Inferior parietal cortex (tissue), 1 donor: ENCODE results near the gene HNF1A.
A peak's percentile ranks its signal among the peaks of the same experiment; 100 is the strongest.
"Not testable (repeated sequence)": the region's sequence is repeated elsewhere in the genome, so short reads cannot be mapped to it uniquely, and the experiment has no call there.

ENCODE experiments used
- DNase-seq: peaks from one replicate; pipeline ENCODE4 v3.0.0-alpha.2; 2016; ENCODE audit errors: extremely low spot score

Gene HNF1A

GRCh38 chr12:121011820-121012219, 33.5 kb downstream of the HNF1A start:
- no peak for DNase-seq

DNA sequence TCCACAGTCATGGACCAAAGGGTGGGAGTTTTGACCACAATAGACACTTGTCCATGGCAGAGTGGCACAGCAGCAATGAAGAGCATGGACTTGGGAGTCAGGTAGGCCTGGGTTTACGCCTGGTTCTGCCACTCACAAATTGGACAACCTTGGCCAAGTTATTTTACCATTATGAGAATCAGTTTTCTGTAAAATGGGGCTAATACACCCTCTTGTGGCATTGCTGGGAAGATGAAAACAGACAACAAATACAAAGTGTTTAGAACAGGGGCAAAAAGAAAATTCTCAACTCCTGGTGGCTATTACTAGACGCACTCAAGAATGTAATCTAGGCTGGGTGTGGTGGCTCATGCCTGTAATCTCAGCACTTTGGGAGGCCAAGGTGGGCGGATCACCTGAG, 35.4 kb downstream of the HNF1A start:
- DNase-seq, result no peak

- peak; percentile 99 for DNase-seq
These were observed 37.8 kb downstream of the HNF1A start, which contains the start of gene C12orf43 for GRCh38 chr12:121015825-121016766. Gene C12orf43, minus strand, starts transcription at chr12:121016487. Its CDS starts 13 bp downstream, at chr12:121016474.

DNA sequence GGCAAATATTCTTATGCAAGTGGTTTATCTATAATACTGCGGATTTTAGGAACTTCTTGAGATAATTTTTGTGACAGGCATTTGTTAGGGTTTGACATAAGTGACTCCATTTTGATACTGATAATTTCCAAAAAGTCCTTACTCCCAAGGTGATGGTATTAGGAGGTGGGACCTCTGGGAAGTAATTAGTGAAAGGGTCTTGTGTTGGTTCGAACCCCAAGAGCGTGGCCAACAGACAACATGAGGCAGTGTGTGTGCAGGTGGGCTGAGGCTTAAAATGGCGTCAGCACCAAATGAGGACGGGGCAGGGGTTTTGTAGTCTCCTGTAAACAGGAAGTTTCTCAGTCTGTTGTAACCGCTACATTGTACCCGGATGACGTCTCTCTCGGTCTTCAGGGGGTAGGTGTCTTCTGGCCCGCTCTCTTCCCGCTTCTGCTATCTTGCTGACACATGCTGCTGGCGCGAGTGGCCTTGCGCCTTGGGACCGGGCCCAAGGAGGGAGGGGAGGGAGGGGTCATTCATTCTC, 39.7 kb downstream of the HNF1A start:
- no peak for DNase-seq

DNA sequence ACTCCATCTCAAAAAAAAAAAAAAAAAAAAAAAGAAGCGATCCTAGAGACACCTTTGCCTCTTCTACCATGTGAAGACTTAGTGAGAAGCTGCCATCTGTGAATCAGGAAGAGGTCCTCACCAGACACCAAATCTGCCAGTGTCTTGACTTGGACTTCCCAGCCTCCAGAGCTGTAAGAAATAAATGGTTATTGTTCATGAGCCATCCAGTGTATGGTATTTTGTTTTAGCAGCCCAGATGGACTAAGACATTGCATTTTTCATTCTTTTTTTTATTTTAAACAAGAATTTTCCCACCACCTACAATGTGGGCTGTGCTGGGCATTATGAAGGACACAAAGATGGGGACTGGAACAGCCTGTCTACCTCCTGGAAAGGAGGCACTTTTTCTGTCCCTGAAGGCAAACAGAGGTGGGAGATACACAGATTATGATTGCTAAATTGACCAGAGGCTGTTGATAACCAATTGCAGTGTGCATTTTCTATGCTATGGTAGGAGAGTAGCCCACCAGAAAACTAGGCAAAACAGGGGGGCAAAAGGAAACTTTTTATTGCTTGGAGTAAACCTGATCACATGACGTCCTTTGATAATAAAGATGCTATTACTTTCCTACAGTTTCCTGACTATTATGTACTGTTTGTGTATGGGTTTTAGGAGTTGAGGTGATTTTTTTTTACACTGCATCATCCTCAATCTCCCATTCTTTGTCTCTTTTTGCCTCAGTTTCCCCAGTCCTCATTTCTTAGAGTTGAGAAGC, 40.7 kb downstream of the HNF1A start:
- DNase-seq, result no peak

GRCh38 chr12:121021754-121022153, 43.4 kb downstream of the HNF1A start:
- no peak for DNase-seq

DNA sequence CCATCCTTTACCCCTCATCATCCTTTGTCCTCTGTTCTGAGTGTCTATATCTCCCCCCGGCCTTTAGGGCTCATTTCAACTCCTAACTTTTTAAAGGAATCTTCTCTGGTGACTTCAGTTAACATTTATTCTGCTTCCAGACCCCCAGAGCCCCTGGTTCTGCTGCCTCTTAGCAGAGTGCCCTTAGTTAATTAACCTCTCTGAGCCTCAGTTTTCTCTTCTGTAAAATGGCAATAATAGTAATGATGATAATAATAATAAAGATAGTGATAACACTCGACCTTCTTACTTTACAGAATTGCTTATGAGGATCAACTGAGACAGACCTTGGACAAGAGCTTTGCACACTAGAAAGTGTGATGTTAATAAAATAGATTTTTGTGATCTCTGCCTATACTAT, 44.4 kb downstream of the HNF1A start:
- no peak for DNase-seq

- DNase-seq, result no peak
These were observed 45.5 kb downstream of the HNF1A start for GRCh38 chr12:121023799-121024198.

DNA sequence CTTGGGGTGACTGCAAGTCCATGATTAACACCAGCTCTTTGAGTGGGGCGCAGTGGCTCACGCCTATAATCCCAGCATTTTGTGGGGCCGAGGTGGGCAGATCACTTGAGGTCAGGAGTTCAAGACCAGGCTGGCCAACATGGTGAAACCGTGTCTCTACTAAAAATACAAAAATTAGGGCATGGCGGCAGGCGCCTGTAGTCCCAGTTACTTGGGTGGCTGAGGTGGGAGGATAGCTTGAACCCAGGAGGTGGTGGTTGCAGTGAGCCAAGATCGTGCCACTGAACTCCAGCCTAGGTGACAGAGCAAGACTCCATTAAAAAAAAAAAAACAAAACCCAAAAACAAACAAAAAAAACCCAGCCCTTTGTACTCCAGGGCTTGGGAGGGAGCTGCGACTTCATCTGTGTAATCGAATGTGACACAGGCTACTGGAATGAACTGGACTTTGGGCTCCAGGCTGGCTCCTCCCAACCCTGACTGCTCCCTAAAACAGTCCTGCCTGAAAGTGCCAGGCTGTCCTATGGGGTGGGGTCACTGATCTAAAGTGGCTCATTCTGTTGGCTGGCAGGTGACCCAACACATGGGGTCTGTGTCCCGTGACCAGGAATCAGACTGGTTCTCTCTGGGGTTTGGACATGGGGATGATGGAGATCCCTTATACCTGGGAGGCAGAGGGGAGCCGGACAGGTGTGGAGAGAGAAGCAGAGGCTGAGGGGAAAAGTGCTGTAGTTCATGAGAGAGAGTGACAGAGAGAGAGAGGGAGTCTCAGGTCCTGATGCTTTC, 47.3 kb downstream of the HNF1A start:
- no peak for DNase-seq

DNA sequence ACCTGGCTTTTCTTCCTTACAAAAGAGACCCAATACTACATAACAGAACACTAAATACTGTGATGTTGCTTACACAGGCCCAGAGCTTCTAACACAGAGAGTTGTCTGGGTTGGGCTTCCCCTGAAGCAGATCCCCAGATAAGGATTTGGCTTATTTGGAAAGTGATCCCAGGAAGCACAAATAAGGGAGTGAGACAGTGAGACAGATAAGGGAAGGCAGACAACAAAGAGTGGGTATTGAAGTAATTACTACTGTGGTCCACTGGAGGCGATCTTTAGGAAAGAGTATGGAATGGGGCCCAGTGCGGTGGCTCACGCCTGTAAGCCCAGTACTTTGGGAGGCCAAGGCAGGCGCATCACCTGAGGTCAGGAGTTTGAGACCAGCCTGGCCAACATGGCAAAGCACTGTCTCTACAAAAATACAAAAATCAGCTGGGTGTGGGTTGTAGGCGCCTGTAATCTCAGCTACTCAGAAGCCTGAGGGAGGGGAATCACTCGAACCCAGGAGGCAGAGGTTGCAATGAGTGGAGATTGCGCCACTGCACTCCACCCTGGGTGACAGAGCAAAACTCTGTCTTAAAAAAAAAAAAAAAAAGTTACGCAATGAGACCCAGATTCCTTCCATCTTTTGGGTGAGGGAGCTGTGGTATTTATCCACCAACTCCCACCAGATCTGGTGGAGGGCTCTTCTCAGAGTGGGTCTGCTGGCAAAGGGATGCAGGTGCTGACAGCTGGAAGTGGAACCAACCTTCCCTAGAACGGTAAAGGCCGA, 48.1 kb downstream of the HNF1A start:
- DNase-seq, result no peak

GRCh38 chr12:121030576-121031212, 52.4 kb downstream of the HNF1A start:
- no peak for DNase-seq

- DNase-seq, result no peak
These were observed 55.4 kb downstream of the HNF1A start for GRCh38 chr12:121033625-121034349.

DNA sequence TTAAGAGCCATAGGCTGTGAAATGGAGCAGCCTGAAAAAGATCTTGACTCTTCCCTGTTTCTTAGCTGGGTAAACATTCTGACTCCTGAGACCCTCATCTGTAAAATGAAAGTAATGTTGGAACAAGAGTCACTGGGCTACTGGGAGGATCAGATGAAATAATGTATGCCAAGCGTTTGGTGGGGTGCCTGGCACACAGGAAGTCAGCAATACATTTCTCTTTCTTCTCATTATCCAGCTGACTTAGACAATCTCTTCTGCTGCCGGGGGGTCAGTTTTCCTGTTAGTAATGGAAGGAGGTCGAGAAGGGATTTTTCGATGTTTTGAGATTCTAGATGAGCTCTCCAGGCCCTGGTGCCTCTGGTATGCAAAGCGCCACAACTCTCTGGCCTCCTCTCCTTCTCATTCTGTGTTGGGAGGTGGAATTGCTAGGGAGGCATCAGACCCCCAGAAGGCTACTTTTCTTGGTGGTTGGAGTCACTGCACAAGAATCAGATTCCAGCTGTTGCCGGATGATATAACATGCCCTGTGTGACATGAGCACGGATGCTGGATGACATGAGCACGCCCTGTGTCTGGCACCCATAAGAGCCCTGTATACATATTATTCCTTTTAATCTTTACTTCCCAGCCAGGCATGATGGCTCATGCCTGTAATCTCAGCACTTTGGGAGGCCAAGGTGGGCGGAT, 56.4 kb downstream of the HNF1A start:
- no peak for DNase-seq

DNA sequence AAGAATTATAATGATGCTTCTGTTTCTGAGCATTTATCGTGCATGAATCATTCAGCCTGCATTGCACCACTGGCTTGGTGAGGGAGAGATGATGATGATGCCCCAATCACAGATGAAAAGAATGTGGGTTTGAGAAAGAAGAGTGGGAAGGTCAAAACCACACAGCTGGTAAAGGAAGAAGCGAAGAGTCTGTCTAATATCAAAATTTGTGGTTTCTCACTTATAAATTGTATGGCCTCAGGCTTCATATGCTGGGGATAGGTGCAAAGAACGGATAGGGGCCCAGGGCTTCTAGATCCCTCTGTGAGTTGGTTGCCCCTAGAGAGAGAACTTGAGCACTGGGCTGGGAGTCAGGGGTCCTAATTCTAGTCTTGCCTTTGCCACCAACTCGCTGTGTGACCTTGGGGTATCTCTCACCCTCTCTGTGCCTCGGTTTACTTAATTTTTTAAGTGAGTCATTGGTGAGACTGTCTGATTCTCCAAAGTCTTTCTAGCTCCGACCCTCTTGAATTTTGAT, 58.5 kb downstream of the HNF1A start:
- DNase-seq, result no peak

- DNase-seq, result peak; percentile 11
These were observed 60.7 kb downstream of the HNF1A start, which contains the start of gene OASL for GRCh38 chr12:121038861-121039668. Gene OASL, minus strand, starts transcription at chr12:121039246. Its CDS starts 275 bp downstream, at chr12:121038971.

DNA sequence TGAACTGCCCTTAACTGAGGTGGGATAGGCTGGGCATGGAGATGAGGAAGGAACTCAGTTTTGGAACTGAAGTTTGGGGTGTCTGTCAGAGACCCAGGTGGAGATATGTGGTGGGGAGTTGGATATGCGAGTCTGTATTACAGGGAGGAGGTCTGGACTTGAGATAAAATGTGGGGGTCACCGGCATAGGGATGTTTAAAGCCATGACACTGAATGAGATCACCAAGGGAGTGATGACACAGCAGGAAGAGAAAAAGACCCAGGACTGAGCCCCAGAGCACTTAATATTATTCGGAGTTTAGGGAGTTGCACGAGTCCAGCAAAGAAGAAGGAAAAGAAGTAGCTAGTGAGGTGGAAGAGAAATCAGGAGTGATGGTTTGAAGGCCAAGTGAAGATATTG, 64.7 kb downstream of the HNF1A start:
- DNase-seq, result no peak

DNA sequence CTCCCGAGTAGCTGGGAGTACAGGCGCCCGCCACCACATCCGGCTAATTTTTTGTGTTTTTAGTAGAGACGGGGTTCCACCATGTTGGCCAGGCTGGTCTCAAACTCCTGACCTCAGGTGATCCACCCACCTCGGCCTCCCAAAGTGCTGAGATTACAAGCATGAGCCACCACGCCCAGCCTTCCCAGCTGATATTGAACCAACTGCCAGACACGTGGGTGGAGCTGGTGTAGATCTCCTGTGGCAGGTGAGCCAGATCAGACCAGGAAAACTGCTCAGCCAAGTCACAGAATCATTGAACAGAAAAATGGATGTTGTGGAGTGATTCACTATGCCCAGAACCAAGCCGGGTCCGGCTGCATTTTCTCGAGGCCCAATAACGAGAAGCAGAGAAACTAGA, 69.1 kb downstream of the HNF1A start:
- DNase-seq, result not testable (repeated sequence)

- no peak for DNase-seq
These were observed 70.1 kb downstream of the HNF1A start for GRCh38 chr12:121048442-121048841.
